Measurements from ENCODE around the gene DIPK1A.
A peak's percentile ranks its signal among the peaks of the same experiment; 100 is the strongest.

DIPK1A gene

DNA sequence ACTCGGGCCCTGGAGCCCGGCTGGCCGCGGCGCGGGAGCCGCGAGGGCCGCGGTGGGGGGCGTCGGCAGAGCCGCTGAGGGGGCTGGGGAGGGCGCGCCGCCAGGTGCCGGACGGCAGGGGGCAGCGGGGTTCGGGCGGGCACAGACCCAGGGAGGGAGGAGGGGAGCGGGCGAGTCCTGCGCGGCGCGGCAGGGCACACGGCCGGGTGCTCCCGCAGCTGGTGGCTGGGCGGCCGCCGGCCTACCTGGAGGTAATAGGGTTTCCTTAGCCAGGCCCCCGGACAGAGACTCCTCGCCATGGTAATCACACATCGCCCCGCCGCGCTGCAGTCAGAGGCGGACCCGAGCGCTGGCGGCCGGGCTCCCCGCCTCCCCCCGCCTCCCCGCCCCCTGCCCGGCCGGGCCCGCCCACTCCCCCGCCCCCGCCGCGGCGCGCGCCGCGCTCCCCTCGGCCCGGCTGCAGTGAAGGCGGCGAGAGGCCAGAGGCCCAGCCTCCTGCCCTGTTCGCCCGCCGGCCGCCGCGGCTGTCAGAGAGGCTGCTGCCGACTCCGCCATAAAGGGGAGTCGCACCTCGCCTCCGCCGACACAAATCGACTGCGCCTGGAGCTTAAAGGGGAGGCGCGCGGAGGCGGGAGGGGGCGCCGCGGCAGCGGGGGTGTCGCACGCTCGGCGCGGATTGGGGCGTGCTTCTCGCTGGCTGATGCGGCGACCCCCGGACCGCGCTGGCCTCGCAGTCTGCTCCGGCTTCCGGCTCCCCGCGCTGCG lies at the start of gene DIPK1A:
DIPK1A (minus strand) TSS at position 332 of the 765 bp plus-strand sequence; CDS start at position 299, 33 bp downstream.
- DNase-seq (ENCODE audit: extremely low read depth in 1 of 2, low read depth in 1 of 2): peak in 1 of 2 donors; percentile 66

DNA sequence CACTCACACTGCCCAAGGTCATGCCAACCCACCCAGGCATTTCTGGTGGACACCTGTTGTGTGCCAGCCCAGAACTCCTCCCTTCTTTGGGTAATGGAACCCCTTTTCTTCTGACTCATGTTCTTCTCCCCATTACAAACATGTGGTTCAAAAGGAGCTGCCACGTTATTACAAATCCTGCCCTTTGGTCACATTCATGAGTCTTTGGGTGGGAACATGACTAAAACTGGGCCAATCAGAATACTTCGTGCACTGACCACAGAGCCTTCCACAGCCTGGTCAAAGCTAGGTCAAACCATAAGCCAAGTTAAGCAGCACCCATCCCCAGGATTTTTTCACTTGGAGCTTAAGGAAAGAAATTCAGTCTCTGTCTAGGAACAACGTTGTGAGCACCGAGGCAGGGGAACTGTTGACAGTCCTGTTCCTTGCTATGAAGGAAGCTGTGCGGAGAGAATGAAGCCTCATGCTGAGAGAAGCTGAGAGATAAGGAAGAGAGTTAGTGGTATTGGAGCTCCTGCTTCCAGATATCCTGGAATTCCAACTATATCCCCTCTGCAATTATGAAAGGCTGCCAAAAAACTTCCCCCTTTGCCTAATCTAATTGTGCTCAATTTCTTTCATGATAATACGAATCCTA lies 46.8 kb upstream of the DIPK1A start:
- no peak for DNase-seq (ENCODE audit: extremely low read depth in 1 of 2, low read depth in 1 of 2)

- DNase-seq (ENCODE audit: extremely low read depth in 1 of 2, low read depth in 1 of 2): no peak
Observed at GRCh38 chr1:93005252-93005598, 44.0 kb upstream of the DIPK1A start.

DNA sequence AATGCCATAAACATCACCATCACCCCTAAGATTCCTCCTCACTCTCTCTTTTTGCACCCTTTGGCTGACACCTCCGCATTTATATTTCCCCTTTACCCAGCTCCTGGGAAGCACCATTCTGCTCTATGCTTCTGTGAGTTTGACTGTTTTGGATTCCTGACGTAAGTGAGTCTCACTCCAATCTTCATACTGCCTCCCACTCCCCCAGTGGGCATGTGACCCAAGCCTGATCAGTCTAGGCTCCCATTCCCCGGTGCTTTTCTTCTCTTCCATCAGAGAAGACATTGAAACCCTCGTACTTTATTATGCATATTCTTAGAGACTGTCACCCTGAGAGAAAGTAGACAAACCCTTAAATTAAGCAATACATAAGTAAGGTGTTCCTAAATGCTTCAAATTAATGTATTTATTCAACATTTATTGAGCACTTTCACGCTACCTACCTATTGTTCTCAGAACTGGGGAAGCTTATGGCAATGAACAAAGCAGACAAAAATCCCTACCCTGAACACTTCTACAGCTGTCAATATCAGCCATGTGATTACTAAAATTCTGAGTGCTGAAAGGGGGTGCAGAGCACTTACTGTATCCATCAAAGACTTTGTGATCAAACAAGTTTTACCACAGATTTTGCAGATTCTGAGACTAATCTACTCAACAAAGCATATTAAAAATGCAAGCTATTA lies 43.4 kb upstream of the DIPK1A start:
- DNase-seq (ENCODE audit: extremely low read depth in 1 of 2, low read depth in 1 of 2): no peak

DNA sequence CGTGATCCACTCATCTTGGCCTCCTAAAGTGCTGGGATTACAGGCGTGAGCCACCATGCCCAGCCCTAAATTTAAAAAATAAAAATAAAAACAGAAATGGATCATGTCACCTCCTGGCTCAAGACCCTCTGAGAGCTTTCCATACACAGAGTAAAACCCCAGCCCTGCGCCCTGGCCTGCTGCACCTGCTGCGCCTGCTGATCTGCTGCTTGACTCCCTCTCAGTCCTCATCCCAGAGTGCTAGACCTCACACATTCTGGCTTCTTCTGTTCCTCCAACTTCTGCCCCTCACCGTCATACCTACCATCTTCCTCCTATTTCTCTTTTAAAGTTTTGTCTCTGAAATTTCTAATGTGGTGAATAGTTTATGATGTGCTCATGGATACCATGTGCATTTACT lies 42.7 kb upstream of the DIPK1A start:
- no peak for DNase-seq (ENCODE audit: extremely low read depth in 1 of 2, low read depth in 1 of 2)

GRCh38 chr1:93002781-93003180 lies 41.5 kb upstream of the DIPK1A start:
- no peak for DNase-seq (ENCODE audit: extremely low read depth in 1 of 2, low read depth in 1 of 2)

DNA sequence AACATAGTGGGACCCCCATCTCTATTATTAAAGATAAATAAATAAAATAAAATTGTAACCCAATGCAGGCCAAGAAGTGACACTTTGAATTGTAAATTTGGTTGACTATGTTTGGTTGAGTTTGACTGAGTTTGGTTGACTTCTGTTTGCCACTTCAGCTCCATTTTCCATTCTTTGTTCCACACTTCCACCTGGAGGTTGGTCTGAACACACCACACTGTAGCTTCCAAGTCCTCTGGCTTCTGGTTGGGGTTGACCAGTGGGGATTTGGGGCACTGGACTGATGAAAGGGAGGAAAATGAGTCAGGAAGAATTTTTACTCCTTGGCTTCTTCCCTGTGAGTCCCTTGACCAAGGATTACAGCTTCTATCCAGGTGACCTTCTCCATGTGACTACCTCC lies 40.6 kb upstream of the DIPK1A start:
- no peak for DNase-seq (ENCODE audit: extremely low read depth in 1 of 2, low read depth in 1 of 2)

DNA sequence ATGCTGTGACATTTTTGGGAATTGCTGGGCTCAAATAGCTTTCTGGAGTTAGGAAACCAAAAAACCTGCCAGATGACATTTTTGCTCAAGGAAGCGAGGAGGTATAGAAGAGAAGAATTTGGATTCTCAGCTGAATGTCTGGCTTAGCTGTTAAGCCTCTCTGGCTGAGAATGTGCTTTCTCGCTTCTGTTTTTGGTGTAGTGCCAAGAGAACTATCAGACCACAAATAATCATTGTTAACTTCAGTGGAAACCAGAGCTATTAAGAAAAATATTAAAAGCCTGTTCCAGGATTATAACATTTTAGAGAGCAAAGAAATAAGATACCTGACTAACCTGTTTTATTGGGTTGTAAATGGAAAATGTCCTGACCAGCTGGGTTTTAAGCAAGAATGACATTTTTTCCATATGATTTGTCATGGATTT lies 39.5 kb upstream of the DIPK1A start:
- DNase-seq (ENCODE audit: extremely low read depth in 1 of 2, low read depth in 1 of 2): no peak

- no peak for DNase-seq (ENCODE audit: extremely low read depth in 1 of 2, low read depth in 1 of 2)
Observed at GRCh38 chr1:93000291-93000690, 39.0 kb upstream of the DIPK1A start.

DNA sequence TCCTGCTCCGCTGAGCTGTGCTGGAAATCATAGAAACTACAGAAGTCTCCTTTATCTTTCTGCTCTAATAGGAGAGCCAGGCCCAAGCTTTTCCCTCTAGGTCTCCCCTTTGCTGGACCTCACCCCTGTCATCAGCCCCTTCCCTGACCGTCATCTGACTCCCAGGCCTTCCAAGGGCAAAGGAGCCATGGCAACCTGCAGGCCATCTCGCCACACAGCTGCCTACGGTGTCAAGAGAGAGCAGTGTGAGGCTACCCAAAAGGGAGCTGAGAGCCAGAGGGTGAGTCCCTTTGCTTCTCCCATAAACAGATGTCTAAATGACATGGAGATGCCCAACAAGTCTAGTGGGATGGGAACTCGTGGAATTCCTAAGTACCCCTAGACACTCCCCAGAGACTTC lies 37.6 kb upstream of the DIPK1A start:
- DNase-seq (ENCODE audit: extremely low read depth in 1 of 2, low read depth in 1 of 2): no peak

GRCh38 chr1:92995441-92996430 lies 34.5 kb upstream of the DIPK1A start:
- no peak for DNase-seq (ENCODE audit: extremely low read depth in 1 of 2, low read depth in 1 of 2)

DNA sequence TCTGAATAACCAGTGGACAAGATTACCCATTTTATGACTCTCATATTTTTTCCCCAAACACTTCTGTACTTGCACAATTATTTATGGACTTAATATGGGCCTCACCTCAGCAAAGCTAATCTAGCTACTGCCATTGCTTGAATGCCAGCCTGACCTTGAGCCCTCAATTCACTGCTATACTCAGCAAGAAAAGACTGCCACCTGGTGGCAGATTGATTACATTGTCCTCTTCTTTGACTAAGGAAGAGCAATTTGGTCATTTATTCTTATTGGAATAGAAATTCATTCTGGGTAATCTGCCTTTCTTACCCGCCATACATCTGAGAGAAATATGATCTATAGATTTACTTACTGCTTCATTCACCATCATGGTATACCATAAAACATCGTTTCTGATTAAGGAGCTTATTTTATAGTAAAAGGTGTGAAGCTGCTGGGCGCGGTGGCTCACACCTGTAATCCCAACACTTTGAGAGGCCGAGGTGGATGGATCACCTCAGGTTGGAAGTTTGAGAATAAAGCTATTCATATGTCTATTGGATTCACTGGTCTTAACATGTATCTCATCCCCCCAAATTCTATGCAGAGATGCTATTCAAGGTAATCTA lies 32.9 kb upstream of the DIPK1A start:
- peak; percentile 43 to 46 for DNase-seq (ENCODE audit: extremely low read depth in 1 of 2, low read depth in 1 of 2)

DNA sequence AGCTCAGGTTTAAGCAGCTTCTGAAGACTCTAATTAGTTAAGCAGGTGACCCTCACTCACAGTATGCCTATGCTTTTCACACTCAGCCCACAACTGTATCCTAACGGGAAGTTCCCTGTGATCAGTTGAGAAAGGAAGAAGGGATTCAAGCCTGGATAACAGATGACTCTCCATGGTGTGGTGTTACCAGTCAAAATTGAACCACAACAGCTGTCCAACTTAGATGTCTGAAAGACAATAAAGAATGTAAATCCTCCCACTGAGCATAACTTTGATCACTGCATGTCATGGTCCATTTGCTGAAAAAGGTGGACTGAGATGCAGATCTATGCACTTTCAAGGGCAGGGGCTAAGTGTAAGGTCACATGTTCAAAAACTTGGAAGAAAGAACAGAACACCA lies 32.3 kb upstream of the DIPK1A start:
- no peak for DNase-seq (ENCODE audit: extremely low read depth in 1 of 2, low read depth in 1 of 2)

DNA sequence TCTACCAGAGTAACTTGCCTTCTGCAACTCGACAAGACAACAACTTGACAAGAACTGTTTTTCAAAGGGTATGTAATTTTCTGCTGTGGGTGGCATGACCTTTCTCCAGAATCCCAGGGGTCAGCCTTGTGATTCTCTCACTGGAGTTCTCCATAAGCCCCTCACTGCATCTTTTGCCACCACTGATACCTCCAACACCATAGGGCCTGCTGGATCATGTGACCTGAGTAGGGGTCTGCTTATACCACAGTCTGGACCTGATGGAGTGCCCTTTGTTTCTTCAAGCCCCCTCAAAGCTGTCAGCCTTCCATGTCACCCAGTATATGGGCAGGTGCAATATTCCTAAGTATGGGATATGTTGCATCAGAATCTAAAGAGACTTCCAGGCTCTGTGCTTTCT lies 31.6 kb upstream of the DIPK1A start:
- no peak for DNase-seq (ENCODE audit: extremely low read depth in 1 of 2, low read depth in 1 of 2)

DNA sequence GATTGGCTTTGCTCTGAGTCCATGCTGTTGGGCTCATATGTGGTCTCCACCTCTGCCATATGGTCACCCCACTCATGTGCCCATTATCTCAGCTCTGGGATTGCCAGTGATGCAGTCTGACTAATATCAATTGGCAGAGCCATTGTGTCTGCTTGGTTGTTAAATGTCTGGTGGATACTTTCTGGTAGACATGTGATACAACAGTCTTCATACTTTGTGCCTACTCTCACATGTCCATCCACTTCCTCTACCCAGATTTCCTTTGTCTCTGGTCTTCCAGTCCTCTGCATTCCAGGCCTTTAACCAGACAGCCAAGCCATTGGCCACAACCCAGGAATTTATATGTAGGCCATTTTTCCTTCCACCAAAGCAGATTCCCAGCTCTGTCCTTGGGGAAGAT lies 30.8 kb upstream of the DIPK1A start:
- no peak for DNase-seq (ENCODE audit: extremely low read depth in 1 of 2, low read depth in 1 of 2)

GRCh38 chr1:92990828-92991227 lies 29.6 kb upstream of the DIPK1A start:
- no peak for DNase-seq (ENCODE audit: extremely low read depth in 1 of 2, low read depth in 1 of 2)

DNA sequence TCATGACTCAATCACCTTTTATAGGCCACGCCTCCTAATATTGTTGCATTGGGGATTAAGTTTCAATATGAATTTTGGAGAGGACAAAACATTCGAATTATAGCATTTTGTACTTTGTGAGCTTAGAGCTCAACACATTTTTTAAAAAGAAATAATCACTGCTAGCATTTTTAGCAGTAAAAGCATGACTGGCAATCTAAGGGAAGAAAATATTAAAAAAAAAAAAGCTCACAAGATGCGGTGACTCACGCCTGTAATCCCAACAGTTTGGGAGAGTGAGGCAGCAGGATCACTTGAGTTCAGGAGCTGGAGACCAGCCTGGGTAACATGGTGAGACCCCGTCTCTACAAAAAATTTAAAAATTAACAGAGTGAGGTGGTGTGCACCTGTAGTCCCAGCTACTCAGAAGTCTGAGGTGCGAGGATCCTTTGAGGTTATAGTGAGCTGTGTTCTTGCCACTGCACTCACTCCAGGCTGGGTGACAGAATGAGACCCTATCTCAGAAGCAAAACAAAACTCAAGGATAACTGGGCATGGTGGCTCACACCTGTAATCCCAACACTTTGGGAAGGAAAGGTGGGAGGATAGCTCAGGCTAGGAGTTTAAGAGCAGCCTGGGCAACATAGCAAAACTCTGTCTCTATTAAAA lies 28.8 kb upstream of the DIPK1A start:
- no peak for DNase-seq (ENCODE audit: extremely low read depth in 1 of 2, low read depth in 1 of 2)

DNA sequence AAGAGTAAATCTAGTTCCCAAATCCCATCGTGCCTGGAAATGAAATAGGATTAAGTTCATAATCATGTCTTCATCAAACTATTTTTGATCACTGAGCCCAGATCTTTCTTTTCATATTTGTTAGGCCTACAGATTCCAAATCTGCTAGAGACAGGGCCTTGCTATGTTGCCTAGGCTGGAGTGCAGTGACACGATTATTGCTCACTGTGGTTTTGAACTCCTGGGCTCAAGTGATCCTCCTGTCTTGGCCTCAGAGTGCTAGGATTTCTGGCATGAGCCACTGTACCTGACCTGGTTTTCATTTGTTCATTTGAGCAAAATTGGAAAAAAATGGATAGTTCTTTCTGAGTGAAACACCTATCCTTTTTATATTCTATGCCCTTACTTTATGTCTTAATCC lies 28.0 kb upstream of the DIPK1A start:
- no peak for DNase-seq (ENCODE audit: extremely low read depth in 1 of 2, low read depth in 1 of 2)

GRCh38 chr1:92987462-92987861 lies 26.2 kb upstream of the DIPK1A start:
- DNase-seq (ENCODE audit: extremely low read depth in 1 of 2, low read depth in 1 of 2): no peak

DNA sequence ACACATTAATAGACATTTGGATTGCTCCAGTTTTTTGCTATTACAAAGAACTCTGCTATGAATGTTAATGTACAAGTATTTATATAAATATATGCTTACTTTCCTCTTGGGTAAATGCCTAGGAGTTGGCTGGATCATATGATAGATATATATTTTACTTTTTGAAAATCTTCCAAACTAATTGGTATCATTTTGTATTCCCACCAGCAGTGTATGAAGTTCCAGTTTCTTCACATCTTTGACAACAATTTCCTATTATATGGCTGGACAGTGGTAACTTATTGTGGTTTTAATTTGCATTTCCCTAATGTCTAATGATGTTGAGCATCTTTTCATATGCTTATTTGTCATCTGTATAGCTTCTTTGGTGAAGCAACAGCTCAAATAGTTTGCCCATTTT lies 23.8 kb upstream of the DIPK1A start:
- no peak for DNase-seq (ENCODE audit: extremely low read depth in 1 of 2, low read depth in 1 of 2)

All from activated CD8-positive, alpha-beta memory T cell treated with anti-CD3 and anti-CD28 coated beads for 1 hour (primary cell).